SK-N-MC (cell line): ENCODE results near the gene POLK.

ENCODE experiments used
- EZH2 ChIP-seq: fragments of 200-600 bp; sonication (generic); IDR thresholded peaks from one replicate; pipeline ENCODE4 v1.6.1; 2017; ENCODE audit warnings: antibody characterized with exemption
- FOXP2 ChIP-seq: optimal IDR thresholded peaks from 2 replicates; pipeline ENCODE3; 2011; ENCODE audit warnings: mild to moderate bottlenecking, moderate library complexity; ENCODE audit not compliant: insufficient read depth; ENCODE audit errors: extremely low read length, control extremely low read depth
- POLR2AphosphoS5 ChIP-seq: IDR thresholded peaks from 2 replicates; pipeline ENCODE4 v1.6.1; 2012; ENCODE audit warnings: mild to moderate bottlenecking, low read depth, low read length, borderline replicate concordance

- TF ChIP-seq POLR2AphosphoS5 (no peak), EZH2 (no peak), FOXP2 (no peak)
Measured at GRCh38 chr5:75622564-75622963, 110.9 kb downstream of the POLK start.
